DOHH2 (cell line): ENCODE data around the gene CMC1.

ENCODE experiments used
- CTCF ChIP-seq: fragments of 200-600 bp; sonication (generic); IDR thresholded peaks from one replicate; pipeline ENCODE4 v1.5.1; 2014; ENCODE audit warnings: antibody characterized with exemption, mild to moderate bottlenecking, low read depth, low read length; ENCODE audit not compliant: poor library complexity, severe bottlenecking
- EZH2phosphoT487 ChIP-seq: fragments of 200-600 bp; sonication (generic); IDR thresholded peaks from 2 replicates; pipeline ENCODE4 v1.6.1; 2017; ENCODE audit warnings: borderline replicate concordance, mild to moderate bottlenecking, antibody characterized with exemption, low read length, moderate library complexity, mixed read lengths

- TF ChIP-seq CTCF, result no peak
- no peak for TF ChIP-seq EZH2phosphoT487
These were observed 74.8 kb downstream of the CMC1 start for GRCh38 chr3:28316226-28316625.
